Hematopoietic multipotent progenitor cell treated with erythropoietin and hydrocortisone succinate and interleukin-3 and kit ligand, for 15 days (in vitro differentiated cells): ENCODE data around the gene NUBPL.
"Not testable (repeated sequence)": the region's sequence is repeated elsewhere in the genome, so short reads cannot be mapped to it uniquely, and the experiment has no call there.

Source experiments
- DNase-seq: peaks from one replicate; pipeline ENCODE4 v3.0.0-alpha.2; 2015; ENCODE audit warnings: low spot score

Gene NUBPL

DNA sequence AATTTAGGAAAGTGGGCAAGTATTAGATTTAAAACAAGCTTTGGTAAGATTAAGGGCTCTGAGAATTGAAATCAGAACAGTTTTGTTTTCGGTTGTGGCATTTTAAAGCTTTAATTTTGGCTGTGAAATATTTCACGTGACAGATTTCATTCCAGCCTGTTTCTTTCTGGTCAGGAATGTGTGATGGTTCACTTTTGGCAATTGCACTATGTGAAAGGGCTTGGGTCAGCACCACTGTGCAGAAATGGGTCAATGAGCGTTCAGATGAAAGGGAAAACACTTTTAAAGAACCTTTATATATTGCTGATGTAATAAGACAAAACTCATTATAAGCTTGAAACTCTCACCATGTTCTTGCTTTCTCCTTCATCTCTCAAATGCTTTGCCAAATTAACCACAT lies 17.1 kb downstream of the NUBPL start:
- no peak for DNase-seq

DNA sequence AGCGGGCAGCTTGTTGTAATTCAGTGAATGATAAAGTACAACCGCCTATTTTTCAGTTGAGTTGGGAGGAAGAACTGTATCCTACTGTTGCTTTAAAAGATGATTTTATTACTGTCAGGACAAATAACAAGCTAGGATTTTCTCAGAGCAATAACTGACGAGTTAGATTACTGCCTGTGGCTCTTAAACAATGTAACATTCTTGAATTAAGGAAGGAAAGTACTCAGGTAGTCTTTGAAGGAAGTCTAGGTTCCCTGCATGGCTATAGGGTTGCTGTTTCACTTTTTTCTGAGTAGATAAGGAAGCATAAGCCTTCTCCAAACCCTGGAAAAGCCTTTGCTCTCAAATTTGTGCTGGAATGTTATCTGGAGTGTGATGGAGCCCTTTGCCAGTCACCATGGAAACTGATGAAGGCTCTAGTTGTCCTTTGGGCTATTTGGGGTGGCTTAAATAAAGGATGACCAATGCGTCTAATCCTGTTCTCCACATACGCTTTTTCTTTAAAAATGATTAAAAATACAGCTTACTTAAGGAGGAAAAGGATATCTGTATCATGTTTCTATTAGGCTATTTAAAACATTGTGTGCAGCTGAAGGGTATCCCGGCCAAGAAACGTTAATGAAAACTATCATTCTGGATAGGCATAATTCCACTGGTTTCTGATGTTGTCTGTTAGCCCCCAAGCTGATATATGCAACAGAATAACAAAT lies 17.7 kb downstream of the NUBPL start:
- no peak for DNase-seq

DNA sequence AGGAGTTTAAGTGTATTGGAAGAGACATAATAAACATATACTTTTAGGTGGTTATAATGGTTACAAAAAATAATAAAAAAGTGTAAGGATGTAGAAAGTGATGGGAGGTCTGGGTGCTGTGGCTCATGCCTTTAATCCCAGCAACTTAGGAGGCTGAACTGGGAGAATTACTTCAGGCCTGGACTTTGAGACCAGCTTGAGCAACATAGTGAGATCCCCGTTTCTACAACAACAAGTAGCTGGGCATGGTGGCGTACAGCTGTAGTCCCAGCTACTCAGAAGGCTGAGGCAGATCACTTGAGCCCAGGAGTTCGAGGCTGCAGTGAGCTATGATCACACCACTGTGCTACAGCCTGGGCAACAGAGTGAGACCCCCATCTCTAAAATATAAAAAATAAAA lies 19.0 kb downstream of the NUBPL start:
- no peak for DNase-seq

DNA sequence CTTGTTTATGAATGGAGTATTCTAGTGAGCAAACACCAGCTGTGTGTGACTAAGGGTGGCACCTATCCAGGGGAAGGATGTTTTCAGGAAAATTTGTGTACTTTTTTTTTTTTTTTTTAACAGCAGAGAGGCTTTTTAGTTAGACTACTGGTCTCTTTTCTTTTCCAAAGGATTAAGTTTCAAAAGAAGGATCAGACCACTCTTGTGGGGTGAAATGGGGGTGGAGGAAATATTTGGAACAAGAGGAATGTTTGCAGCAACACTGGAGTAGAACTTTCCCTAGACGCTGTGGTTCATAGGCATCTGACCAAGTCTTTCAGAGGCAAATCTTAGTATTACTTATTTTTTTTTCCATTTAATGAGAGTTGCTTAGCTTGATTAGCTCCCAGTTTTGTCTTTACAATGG lies 21.1 kb downstream of the NUBPL start:
- no peak for DNase-seq

DNA sequence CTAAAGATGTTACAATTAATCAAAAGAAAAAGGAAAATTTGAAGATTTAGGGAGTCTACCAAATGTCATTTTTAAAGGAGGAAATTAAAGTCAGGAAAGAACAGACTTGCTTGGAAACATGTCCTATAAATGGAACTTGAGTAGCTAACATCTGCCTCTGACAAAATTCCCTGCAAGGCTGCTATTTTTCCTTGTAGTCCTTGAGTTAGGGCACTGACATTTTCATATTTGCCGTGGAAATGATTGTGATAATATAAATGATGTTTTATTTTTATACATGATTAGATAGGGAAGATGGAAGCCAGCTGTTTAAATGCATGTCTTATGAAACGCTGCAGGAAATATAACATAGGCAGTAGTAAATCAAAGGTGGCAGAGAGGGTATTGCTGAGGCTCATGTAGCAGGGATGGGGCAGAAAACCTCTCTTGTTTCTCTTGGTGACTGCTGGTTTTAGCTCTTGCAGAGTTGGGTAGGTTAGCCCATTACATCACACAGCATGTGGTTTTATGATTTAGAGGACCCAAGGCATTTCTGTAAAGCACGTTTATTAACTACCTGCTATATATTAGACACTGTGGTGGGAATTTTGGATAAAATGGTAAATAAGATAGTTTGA lies 21.7 kb downstream of the NUBPL start:
- DNase-seq: no peak

DNA sequence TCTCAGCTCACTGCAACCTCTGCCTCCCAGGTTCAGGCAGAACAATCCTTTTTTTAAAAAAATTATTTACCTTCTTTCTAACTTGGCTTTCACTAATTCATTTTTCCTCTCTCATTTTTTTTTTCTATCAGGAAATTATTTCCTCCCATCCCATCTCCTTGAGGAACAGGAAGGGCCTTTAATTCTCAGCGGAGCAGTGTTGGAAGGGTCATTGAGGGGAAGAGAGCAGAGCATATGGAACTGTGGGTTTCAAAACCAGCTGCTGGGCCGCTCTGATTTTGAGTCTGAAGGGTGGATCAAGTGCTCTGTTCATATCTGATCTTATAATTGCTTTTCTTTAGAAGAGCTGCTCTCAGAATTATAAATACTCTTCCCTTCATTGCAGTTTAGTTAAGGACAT lies 29.0 kb downstream of the NUBPL start:
- DNase-seq: no peak

DNA sequence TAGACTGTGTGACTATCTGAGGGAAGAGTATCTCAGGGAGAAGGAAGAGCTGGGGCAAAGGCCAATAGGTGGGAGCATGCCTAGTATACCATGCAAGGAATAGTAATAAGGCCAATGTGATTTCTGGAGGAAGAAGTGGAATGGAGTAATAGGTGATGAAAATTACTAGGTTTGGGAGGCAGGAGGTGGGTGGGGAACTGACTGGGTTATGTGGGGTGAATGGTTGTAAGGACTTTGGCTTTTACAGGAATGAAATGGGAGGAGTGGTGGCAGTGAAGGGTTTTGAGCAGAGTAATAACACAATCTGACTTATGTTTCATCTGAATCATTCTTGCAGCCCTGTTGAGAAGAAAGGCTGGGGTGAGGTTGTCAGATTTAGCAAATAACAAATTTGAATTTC lies 30.9 kb downstream of the NUBPL start:
- no peak for DNase-seq

DNA sequence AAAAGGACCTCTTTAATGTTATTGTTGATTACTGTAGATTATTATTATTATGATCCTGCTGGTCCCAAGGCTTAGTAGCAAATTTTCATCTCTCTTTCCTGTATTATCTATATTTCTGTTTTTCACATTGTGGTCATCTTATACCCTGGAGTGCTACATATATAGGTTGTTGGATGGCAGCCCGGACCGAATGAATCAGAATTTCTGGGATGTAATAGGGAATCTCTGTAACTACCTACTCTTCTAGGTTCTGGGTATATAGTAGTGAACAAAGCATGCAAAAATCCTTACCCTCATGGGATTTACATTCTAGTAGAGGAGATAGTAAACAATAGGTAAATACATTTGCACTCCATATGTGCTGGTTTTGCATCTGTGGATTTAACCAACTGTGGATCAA lies 31.4 kb downstream of the NUBPL start:
- no peak for DNase-seq

DNA sequence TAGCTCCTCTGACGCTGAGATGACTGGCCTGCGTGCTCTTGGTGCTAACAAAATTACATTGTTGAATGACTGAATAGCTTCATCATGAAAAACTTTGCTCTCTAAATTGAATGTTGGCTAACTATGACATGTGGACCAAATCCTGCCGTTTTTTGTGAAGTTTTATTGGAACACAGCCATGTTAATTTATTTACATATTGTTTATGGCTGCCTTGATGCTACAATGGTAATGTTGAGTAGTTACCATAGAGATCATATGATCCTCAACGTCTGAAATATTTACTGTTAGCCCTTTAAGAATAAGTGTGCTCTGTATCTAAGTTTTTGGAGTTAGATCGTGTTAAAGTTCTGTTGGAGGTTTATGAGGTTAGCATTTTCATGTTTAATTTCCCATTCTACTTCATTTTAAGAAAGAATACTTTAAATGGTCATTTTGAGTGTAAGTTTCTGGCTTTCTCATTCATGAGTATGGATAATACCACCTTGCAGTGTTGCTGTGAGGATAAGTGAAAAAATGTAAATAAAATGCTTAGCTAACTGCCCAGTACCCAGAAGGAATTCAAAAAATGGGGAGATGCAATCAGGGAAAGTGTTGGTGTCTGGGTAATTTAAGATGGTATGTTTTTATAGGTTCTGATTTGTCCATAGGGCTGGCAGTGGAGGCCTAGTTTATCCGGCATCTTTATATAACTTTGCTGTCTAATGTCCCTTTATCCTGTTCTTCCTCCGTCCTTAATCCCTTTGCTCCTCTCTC lies 35.3 kb downstream of the NUBPL start:
- no peak for DNase-seq

DNA sequence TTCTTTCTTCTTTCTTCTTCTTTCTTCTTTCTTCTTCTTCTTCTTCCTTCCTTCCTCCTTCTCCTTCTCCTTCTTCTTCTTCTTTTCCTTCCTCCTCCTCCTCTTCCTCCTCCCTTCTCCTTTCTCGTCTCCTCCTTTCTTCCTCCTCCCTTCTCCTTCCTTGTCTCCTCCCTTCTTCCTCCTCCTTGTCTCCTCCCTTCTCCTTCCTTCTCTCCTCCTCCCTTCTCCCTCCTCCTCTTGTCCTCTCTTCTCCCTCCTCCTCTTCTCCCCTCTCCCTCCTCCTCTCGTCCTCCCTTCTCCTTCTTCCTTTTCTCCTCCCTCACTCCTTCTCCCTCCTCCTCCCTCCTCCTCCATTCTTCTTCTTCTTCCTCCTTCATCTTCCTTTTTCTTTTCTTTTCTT lies 44.5 kb downstream of the NUBPL start:
- DNase-seq: no peak

DNA sequence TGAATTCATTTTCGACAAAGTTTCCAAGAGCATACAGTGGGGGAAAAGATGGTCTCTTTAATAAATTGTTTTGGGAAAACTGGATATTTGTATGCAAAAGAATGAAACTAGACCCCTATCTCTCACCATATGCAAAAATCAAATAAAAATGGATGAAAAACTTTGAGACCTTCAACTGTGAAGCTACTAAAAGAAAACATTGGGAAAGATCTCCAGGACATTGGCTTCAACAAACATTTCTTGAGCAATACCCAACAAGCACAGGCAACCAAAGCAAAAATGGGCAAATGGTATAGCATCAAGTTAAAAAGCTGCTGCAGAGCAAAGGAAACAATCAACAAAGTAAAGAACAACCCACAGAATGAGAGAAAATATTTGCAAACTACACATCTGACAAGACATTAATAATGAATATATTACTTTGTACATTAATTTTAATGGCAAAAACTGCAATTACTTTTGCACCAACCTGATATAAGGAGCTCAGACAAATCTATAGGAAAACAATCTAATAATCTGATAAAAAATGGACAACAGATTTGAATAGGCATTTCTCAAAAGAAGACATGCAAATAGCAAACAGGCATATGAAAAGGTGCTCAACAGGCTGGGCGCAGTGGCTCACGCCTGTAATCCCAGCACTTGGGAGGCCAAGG lies 50.7 kb downstream of the NUBPL start:
- DNase-seq: no peak

DNA sequence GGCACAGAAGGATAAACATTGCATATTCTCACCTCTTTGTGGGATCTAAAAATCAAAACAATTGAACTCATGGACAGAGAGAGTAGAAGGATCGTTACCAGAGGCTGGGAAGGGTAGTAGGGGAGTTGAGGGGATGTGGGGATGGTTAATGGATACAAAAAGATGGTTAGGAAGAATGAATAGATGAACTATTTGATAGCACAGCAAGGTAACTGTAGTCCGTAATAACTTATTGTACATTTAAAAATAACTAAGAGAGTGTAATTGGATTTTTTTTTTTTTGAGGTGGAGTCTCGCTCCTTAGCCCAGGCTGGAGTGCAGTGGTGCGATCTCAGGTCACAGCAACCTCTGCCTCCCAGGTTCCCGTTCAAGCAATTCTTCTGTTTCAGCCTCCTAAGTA lies 52.0 kb downstream of the NUBPL start:
- no peak for DNase-seq

DNA sequence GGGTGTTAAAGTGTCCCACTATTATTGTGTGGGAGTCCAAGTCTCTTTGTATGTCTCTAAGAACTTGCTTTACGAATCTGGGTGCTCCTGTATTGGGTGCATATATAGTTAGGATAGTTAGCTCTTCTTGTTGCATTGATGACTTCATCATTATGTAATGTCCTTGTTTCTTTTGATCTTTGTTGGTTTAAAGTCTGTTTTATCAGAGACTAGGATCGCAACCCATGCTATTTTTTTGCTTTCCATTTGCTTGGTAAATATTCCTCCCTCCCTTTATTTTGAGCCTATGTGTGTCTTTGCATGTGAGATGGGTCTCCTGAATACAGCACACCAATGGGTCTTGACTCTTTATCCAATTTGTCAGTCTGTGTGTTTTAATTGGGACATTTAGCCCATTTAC lies 57.7 kb downstream of the NUBPL start:
- DNase-seq: not testable (repeated sequence)

DNA sequence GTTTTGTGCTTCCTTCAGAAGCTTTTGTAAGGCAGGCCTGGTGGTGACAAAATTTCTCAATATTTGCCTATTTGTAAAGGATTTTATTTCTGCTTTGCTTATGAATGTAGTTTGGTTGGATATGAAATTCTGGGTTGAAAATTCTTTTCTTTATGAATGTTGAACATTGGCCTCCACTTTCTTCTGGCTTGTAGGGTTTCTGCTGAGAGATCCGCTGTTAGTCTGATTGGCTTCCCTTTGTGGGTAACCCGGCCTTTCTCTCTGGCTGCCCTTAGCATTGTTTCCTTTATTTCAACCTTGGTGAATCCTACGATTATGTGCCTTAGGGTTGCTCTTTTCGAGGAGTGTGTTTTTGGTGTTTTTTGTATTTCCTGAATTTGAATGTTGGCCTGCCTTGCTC lies 58.2 kb downstream of the NUBPL start:
- DNase-seq: no peak

DNA sequence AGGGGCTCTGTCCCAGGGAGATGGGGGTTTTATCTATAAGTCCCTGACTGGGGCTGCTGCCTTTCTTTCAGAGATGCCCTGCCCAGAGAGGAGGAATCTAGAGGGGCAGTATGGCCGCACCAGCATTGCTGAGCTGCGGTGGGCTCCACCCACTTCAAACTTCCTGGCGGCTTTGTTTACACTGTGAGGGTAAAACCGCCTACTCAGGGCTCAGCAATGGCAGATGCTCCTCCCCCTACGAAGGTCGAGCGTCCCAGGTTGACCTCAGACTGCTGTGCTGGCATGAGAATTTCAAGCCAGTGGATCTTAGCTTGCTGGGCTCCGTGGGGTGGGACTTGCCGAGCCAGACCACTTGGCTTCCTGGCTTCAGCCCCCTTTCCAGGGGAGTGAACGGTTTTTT lies 59.7 kb downstream of the NUBPL start:
- not testable (repeated sequence) for DNase-seq

DNA sequence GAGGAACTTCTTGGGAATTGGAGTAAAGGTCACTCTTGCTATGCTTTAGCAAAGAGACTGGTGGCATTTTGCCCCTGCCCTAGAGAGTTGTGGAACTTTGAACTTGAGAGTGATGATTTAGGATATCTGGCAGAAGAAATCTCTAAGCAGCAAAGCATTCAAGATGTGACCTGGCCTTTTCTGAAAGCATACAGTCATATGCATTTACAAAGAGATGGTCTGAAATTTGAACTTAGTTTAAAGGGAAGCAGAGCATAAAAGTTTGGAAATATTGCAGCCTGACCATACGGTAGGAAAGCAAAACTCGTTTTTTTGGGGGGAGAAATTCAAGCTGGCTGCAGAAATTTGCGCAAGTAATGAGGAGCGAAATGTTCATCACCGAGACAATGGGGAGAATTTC lies 60.9 kb downstream of the NUBPL start:
- DNase-seq: no peak

DNA sequence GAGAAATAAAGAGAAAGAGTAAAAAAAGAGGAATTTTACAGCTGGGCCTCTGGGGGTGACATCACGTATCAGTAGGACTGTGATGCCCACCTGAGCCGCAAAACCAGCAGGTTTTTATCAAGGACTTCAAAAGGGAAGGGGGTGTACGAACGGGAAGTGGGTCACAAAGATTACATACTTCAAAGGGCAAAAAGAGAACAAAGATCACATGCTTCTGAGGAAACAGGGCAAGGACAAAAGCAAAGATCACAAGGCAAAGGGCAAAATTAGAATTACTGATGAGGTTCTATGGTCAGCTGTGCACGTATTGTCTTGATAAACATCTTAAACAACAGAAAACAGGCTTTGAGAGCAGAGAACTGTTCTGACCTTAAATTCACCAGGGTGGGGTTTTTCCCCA lies 91.7 kb downstream of the NUBPL start:
- DNase-seq: not testable (repeated sequence)

DNA sequence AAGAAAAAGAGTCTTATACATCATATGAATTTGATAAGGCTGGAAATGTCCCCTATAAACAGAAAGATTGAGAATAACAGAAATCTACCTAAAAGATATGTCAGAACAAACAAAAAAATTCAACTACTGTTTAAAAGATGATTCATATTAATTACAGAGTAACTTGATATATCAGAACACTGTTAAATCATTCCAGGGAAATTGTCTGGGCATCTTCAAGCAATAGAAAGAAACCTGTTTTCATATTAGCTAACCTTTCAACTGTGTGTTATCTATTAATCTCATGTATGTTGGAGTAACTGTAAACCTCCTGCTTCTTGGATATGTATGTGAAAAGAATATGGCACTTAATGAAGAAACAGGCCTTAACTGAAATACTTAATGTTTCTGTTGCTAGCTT lies 96.7 kb downstream of the NUBPL start:
- no peak for DNase-seq

DNA sequence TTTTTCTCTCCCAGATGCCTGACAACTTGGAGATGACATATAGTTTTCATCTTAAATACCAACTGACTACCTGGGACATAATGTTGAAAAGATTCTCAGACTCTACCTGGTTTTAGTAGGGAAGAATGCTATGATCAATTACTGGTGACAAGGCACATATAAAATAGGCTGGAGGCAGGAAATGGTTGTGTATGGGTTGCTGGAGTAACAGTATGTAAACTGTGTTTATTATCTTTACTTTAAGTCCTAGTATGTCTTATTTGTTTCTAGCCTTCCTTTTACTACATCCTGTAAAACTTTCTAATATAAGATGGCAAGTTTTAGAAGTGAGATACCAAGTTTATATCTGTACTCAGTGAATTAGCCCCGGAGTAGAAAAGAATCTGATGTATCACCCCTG lies 98.1 kb downstream of the NUBPL start:
- DNase-seq: no peak

DNA sequence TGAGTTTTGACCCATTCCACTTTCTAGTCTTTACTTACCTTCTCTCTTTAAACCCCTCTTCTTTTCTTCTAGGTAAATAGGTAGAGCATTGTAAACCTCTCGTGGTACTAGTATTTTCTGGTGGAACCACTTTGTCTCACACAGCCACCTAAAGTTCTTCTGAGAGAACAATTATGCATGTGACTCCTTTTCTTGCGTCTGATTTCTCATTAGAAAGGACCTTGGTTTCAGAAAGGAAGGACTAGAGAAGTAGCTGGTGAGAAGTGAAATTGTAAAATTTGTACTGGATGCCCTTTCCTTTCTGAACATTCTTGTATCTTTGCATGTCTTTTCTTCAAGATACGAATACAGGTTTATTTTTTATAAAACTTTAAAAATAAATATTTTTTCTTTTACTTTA lies 99.0 kb downstream of the NUBPL start:
- DNase-seq: no peak

DNA sequence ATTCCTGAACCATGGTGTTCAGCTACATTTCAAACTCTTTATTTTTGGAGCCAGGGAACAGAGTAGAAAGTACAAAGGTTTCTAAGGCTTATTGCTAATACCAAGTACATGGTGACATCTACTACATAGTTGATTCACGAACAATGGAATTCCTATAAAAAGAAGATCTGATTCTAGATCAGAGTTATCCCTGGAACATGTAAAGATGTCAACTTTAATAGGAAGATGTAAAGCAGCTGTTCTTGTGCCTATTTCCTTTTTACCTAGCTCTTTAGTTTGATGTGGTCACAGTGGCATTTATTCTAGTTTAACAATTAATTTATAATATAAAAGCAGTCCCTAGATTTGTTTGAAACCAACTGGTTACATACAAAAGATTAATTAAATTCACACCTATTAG lies 99.5 kb downstream of the NUBPL start:
- DNase-seq: no peak

DNA sequence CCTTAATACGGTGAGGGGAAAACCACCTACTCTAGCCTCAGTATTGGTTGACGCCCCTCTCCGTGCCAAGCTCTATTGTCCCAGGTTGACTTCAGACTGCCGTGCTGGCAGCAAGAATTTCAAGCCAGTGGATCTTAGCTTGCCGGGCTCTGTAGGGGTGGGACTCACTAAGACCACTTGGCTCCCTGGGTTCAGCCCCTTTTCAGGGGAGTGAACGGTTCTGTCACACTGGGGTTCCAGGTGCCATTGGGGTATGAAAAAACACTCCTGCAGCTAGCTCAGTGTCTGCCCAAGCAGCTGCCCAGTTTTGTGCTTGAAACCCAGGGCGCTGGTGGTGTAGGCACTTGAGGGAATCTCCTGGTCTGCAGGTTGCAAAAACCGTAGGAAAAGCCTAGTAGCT lies 107.1 kb downstream of the NUBPL start:
- DNase-seq: no peak

DNA sequence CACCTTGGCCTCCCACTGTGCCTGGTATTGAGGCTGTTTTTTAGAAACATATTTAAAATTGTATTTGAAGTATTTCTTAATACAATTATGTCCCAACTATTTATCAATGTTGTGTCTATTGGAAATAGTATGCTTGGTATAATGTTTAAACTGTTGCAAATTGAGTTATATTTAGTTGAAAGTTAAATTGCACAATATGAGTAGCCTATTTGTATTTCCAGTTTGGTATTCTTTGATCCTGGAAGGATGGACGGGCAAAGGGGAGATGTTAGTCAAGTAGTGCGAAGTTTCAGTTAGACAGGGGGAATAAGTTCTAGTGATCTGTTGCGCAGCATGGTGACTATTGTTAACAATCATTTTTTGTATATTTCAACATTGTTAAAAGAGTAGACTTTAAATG lies 111.5 kb downstream of the NUBPL start:
- no peak for DNase-seq
